NCI-H2107 treated with DMSO at 0.1 percent for 48 hours (cell line): Measurements from ENCODE around the gene U2AF2.

Experiments used
- DNase-seq: peaks from one replicate; lab custom pipeline; 2025; ENCODE audit not compliant: unreplicated experiment; lab: John Stamatoyannopoulos, UW

Gene U2AF2

GRCh38 chr19:55674841-55675660, 20.2 kb downstream of the U2AF2 start, which contains the start of gene EPN1:
TSS of gene EPN1 (plus strand) at chr19:55675226. CDS start at chr19:55678628, 3,402 bp downstream.
- DNase-seq = peak; percentile 72

GRCh38 chr19:55675661-55676354, 21.0 kb downstream of the U2AF2 start:
- DNase-seq = no peak

GRCh38 chr19:55676383-55676782, 21.5 kb downstream of the U2AF2 start:
- DNase-seq = no peak

- no peak for DNase-seq
These were observed 22.2 kb downstream of the U2AF2 start for GRCh38 chr19:55676889-55677505.

GRCh38 chr19:55677572-55678028, 22.8 kb downstream of the U2AF2 start:
- no peak for DNase-seq

- DNase-seq = no peak
These were observed 23.4 kb downstream of the U2AF2 start for GRCh38 chr19:55678121-55678671.

- no peak for DNase-seq
These were observed 24.8 kb downstream of the U2AF2 start for GRCh38 chr19:55679343-55680257.

- DNase-seq = no peak
These were observed 25.7 kb downstream of the U2AF2 start for GRCh38 chr19:55680339-55681130.

- no peak for DNase-seq
These were observed 26.6 kb downstream of the U2AF2 start for GRCh38 chr19:55681131-55682092.

- no peak for DNase-seq
These were observed 28.8 kb downstream of the U2AF2 start for GRCh38 chr19:55683449-55684261.

GRCh38 chr19:55684946-55685681, 30.3 kb downstream of the U2AF2 start:
- no peak for DNase-seq

- no peak for DNase-seq
These were observed 30.9 kb downstream of the U2AF2 start for GRCh38 chr19:55685776-55686175.

- no peak for DNase-seq
These were observed 31.6 kb downstream of the U2AF2 start for GRCh38 chr19:55686311-55687050.

- no peak for DNase-seq
These were observed 32.7 kb downstream of the U2AF2 start for GRCh38 chr19:55687281-55688201.
